Lung (tissue), 5 donors: ENCODE data around the gene PNMA3. TPM values are rescaled to one million over a fixed set of nuclear protein-coding genes. Genes with fewer than 3 reads are reported as not detected.

Experiments used
- polyA plus RNA-seq, 2 donors: library from polyadenylated mRNA; stranded (reverse); fragments of 200-250 nt; gene quantifications; one replicate each; pipeline ENCODE4 v1.2.1, GENCODE V29; 2013
- small RNA-seq: library from RNA; depleted of rRNA; stranded (forward); fragments of <200 nt; gene quantifications from one replicate; pipeline ENCODE3, GENCODE V24; 2014; ENCODE audit warnings: low replicate concordance
- total RNA-seq, 2 donors: library from RNA; depleted of rRNA in 1 of 2; stranded (reverse); fragments of >200 nt in 1 of 2; gene quantifications; one replicate each; pipeline ENCODE4 v1.2.1, GENCODE V29; 2014 to 2021
- donor health status: Bipolar disorder and iron deficiency.
- donor health status: healthy.
- donor health status: DM: yes; HTN: yes; CAD: no.

The PNMA3 gene
- total and polyA plus RNA-seq, 4 donors = 0.09 to 0.28 (median 0.28) TPM

Small RNA genes lying within 50 kb of the gene (small RNA-seq; reads per million reads assigned to genes)
- gene AC243428.1 = not detected

Other genes with a start within 250 kb of the PNMA3 start
- gene CETN2, start 225.7 kb upstream of the PNMA3 start, total RNA-seq = 10 to 100 TPM; 65.7 to 67.9 TPM
- 10 to 100 TPM; 47.7 to 81.8 TPM for gene CETN2, start 225.7 kb upstream of the PNMA3 start, polyA plus RNA-seq
- 10 to 100 TPM; 12.8 to 28.2 TPM for gene NSDHL, start 225.4 kb upstream of the PNMA3 start, total RNA-seq
- 10 to 100 TPM; 22.5 to 33.4 TPM for gene NSDHL, start 225.4 kb upstream of the PNMA3 start, polyA plus RNA-seq
- 10 to 100 TPM; 14.7 to 15.8 TPM for gene ZNF185, start 158.4 kb upstream of the PNMA3 start, total RNA-seq
- gene ZNF185, start 158.4 kb upstream of the PNMA3 start, polyA plus RNA-seq = 1 to 10 TPM; 6.1 to 6.7 TPM
- gene PNMA5, start 62.4 kb upstream of the PNMA3 start, total RNA-seq = not detected
- gene PNMA5, start 62.4 kb upstream of the PNMA3 start, polyA plus RNA-seq = under 1 TPM; 0.03 to 0.04 TPM
- gene PNMA6A, start 16.0 kb downstream of the PNMA3 start, total RNA-seq = 1 to 10 TPM; 2.0 to 3.6 TPM
- gene PNMA6A, start 16.0 kb downstream of the PNMA3 start, polyA plus RNA-seq = 1 to 10 TPM in 1 of 2 donors, under 1 TPM in 1; 0.87 to 1.8 TPM
- gene MAGEA1, start 122.8 kb downstream of the PNMA3 start, total RNA-seq = not detected
- not detected for gene MAGEA1, start 122.8 kb downstream of the PNMA3 start, polyA plus RNA-seq